SK-N-SH (cell line): ENCODE data around the gene TMEM271. TPM values are rescaled to one million over a fixed set of nuclear protein-coding genes. Genes with fewer than 3 reads are reported as not detected.
"Not testable (repeated sequence)": the region's sequence is repeated elsewhere in the genome, so short reads cannot be mapped to it uniquely, and the experiment has no call there.

Source experiments
- CTCF ChIA-PET: fragments of 300-600, 350-600 bp; formaldehyde crosslinking; extraction: SDS; loops from one replicate; lab custom pipeline; 2021; lab: Yijun Ruan, JAX
- POLR2A ChIA-PET: fragments of 350-600 bp; sonication (Branson Sonifier 250); formaldehyde crosslinking; extraction: SDS; loops from one replicate; lab custom pipeline; 2020; ENCODE audit warnings: antibody characterized with exemption, inconsistent platforms; lab: Yijun Ruan, JAX
- DNase-seq: peaks from one replicate; pipeline ENCODE4 v3.0.0; 2012
- H2AFZ ChIP-seq: fragments of 200-600 bp; sonication (generic); 2 replicates; pipeline ENCODE4 v1.8.1; 2016; ENCODE audit warnings: antibody characterized with exemption, mild to moderate bottlenecking, low read depth
- H3F3A ChIP-seq: fragments of 200-600 bp; sonication (generic); replicated peaks from 2 replicates; pipeline ENCODE3; 2016; ENCODE audit warnings: antibody characterized with exemption, mild to moderate bottlenecking; ENCODE audit not compliant: insufficient read depth
- H3K27ac ChIP-seq, 2 experiments: fragments of 200-500 bp in 1 of 2; fragments of 200-600 bp in 1 of 2; sonication (Bioruptor generic) in 1 of 2; sonication (generic), shearing (Covaris generic) in 1 of 2; 2 replicates each; pipeline versions ENCODE4 v1.5.1 to v1.6.1; 2014 to 2016; ENCODE audit warnings: low read depth in 2 of 2, inconsistent platforms in 1 of 2, low read length in 1 of 2, mild to moderate bottlenecking in 1 of 2, mixed read lengths in 1 of 2
- H3K27me3 ChIP-seq: fragments of 200-600 bp; sonication (generic), shearing (Covaris generic); 2 replicates; pipeline ENCODE4 v1.6.1; 2016; ENCODE audit warnings: mixed run types; ENCODE audit not compliant: insufficient read depth
- H3K36me3 ChIP-seq, 2 experiments: fragments of 200-500 bp in 1 of 2; fragments of 200-600 bp in 1 of 2; sonication (Bioruptor generic) in 1 of 2; sonication (generic) in 1 of 2; replicated peaks in 1 of 2; 2 replicates each; pipeline versions ENCODE3 to v1.5.1; 2014 to 2016; ENCODE audit warnings: low read length in 1 of 2, mild to moderate bottlenecking in 1 of 2; ENCODE audit not compliant: insufficient read depth in 2 of 2, control insufficient read depth in 1 of 2
- H3K4me1 ChIP-seq, 2 experiments: fragments of 200-500 bp in 1 of 2; fragments of 200-600 bp in 1 of 2; sonication (Bioruptor generic) in 1 of 2; sonication (generic), shearing (Covaris generic) in 1 of 2; 2 replicates each; pipeline versions ENCODE4 v1.5.1 to v1.6.1; 2014 to 2016; ENCODE audit warnings: low read depth in 1 of 2, low read length in 1 of 2, mixed run types in 1 of 2; ENCODE audit not compliant: insufficient read depth in 2 of 2, control insufficient read depth in 1 of 2
- H3K4me2 ChIP-seq: fragments of 200-600 bp; sonication (generic), shearing (Covaris generic); 2 replicates; pipeline ENCODE4 v1.6.1; 2017; ENCODE audit warnings: mixed run types
- H3K4me3 ChIP-seq, 2 experiments: fragments of 200-500 bp in 1 of 2; fragments of 200-600 bp in 1 of 2; sonication (Bioruptor generic) in 1 of 2; sonication (generic), shearing (Covaris generic) in 1 of 2; 2 replicates each; pipeline versions ENCODE4 v1.5.1 to v1.8.1; 2014 to 2016; ENCODE audit warnings: low read depth in 2 of 2, inconsistent platforms in 1 of 2, low read length in 1 of 2, mild to moderate bottlenecking in 1 of 2, mixed read lengths in 1 of 2, moderate library complexity in 1 of 2
- H3K79me2 ChIP-seq: fragments of 200-600 bp; sonication (generic); 2 replicates; pipeline ENCODE4 v1.8.1; 2017; ENCODE audit warnings: mild to moderate bottlenecking; ENCODE audit not compliant: insufficient read depth
- H3K9ac ChIP-seq: fragments of 200-600 bp; sonication (generic); 2 replicates; pipeline ENCODE4 v1.6.1; 2017; ENCODE audit warnings: mixed run types
- H3K9me2 ChIP-seq: fragments of 200-600 bp; sonication (generic); 2 replicates; pipeline ENCODE4 v1.6.1; 2017; ENCODE audit warnings: mixed run types
- H3K9me3 ChIP-seq: fragments of 200-600 bp; sonication (generic); 2 replicates; pipeline ENCODE4 v1.6.1; 2017; ENCODE audit warnings: mixed run types, mild to moderate bottlenecking, moderate library complexity
- H4K20me1 ChIP-seq: fragments of 200-600 bp; sonication (generic); 2 replicates; pipeline ENCODE4 v1.6.1; 2017; ENCODE audit warnings: mild to moderate bottlenecking, mixed run types; ENCODE audit not compliant: insufficient read depth
- CHD2 ChIP-seq: fragments of 150-350 bp; IDR thresholded peaks from 2 replicates; pipeline ENCODE4 v1.6.1; 2018; ENCODE audit warnings: low read length; ENCODE audit not compliant: partially characterized antibody
- EP300 ChIP-seq, 2 experiments: IDR thresholded peaks; 2 replicates each; pipeline versions ENCODE4 v1.4.0 to v1.6.1; 2012; ENCODE audit warnings: borderline replicate concordance in 1 of 2, low read depth in 1 of 2, low read length in 1 of 2
- GABPA ChIP-seq: IDR thresholded peaks from 2 replicates; pipeline ENCODE4 v1.4.0; 2012; ENCODE audit warnings: low read depth, mild to moderate bottlenecking
- TCF12 ChIP-seq: IDR thresholded peaks from 2 replicates; pipeline ENCODE4 v1.4.0; 2012
- WGBS: methylation state at CpG from one replicate; pipeline ENCODE4 v1.1.6; 2017; ENCODE audit warnings: low lambda C conversion rate; 5-methylcytosine and 5-hydroxymethylcytosine counted together
- polyA plus RNA-seq, 3 experiments: library from polyadenylated mRNA; depleted of rRNA; stranded (reverse); fragments of >200 nt; gene quantifications; 2 replicates each; pipeline ENCODE4 v1.2.3, GENCODE V29; 2012
- TF ChIP-seq, protein P1 (sequence below): IDR thresholded peaks from 2 replicates; pipeline ENCODE4 v1.4.0; 2012; ENCODE audit warnings: low read depth, borderline replicate concordance
- TF ChIP-seq, protein P2 (sequence below): fragments of 150-350 bp; IDR thresholded peaks from 2 replicates; pipeline ENCODE4 v1.6.1; 2016; ENCODE audit warnings: mild to moderate bottlenecking, low read depth, low read length

The TMEM271 gene
- polyA plus RNA-seq, 1 of the 3 experiments (the other 2 are of a cell fraction), result not detected

DNA sequence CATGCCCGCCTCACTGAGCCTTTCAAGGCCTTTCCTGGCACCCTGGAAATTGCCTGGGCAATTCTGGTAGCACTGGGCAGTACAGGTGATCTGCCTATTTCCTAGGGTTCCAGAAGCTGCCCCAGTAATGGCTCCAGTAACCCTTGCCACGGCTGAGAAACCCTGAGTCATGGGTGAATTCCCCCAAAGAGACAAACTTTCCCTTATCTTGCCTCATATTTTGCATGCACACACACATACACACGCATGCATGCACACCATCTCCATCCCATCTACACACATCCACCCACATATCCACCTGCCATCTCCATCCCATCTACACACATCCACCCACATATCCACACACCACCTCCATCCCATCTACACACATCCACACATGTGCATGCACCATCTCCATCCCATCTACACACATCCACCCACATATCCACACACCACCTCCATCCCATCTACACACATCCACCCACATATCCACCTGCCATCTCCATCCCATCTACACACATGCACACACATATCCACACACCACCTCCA is 21.2 kb downstream of the TMEM271 start:
- H3K9me2 ChIP-seq, CTCF ChIA-PET, H3K9ac ChIP-seq, H3F3A ChIP-seq, H3K4me1 ChIP-seq, H3K27ac ChIP-seq, H3K4me2 ChIP-seq, H3K27me3 ChIP-seq, H3K4me3 ChIP-seq, DNase-seq, H3K36me3 ChIP-seq, POLR2A ChIA-PET, H3K79me2 ChIP-seq, H4K20me1 ChIP-seq, H3K9me3 ChIP-seq, H2AFZ ChIP-seq: not testable (repeated sequence)
- 16% methylated on average over 2 of the region's 3 CpGs for WGBS

DNA sequence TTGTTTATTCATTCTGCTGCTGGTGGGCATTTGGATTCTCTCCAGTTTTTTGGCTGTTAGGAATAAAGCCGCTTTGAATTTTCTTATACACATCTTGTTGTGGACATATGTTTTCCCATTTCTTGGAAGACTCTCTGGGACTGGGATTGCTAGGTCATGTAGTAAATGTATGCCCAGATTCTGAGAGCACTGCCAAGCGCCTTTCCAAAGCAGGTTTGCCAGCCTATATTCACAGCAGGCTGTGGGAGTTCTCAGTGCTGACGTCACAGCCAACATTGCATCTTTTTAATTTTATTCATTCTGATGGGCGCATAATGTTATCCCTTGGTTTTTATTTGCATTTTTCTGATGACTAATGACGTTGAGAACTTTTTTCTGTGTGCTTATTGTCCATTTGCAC is 24.1 kb downstream of the TMEM271 start:
- no peak overlapping the region for H3K4me2 ChIP-seq
- no peaks in the 10 kb centered on the region for H3K79me2 ChIP-seq
- H3K4me3 ChIP-seq, result no peak overlapping the region
- H3K9ac ChIP-seq, result no peak overlapping the region
- peaks cover 6% of the 10 kb centered on the region; the same call in 1 of the 2 replicates for H3K27me3 ChIP-seq
- H3K27ac ChIP-seq, result no peak overlapping the region
- no peak for DNase-seq
- WGBS, result 7% methylated on average over 5 of the region's 5 CpGs
- H2AFZ ChIP-seq, result no peak overlapping the region
- no peaks in the 10 kb centered on the region for H3K4me1 ChIP-seq
- H3K9me3 ChIP-seq, result no peaks in the 10 kb centered on the region
- H3F3A ChIP-seq, result no peaks in the 10 kb centered on the region
- no peaks in the 10 kb centered on the region for H4K20me1 ChIP-seq
- CTCF ChIA-PET, result no interaction called here
- TF ChIP-seq CHD2 (no peak), GABPA (no peak), TCF12 (no peak), EP300 (IDR thresholded peaks at IDR 0.05; ENCODE audit: borderline replicate concordance in 1 of 2, low read depth in 1 of 2, low read length in 1 of 2) (no peak)
- TF ChIP-seq, protein P1, sequence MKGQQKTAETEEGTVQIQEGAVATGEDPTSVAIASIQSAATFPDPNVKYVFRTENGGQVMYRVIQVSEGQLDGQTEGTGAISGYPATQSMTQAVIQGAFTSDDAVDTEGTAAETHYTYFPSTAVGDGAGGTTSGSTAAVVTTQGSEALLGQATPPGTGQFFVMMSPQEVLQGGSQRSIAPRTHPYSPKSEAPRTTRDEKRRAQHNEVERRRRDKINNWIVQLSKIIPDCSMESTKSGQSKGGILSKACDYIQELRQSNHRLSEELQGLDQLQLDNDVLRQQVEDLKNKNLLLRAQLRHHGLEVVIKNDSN, result no peak
- TF ChIP-seq, protein P2, sequence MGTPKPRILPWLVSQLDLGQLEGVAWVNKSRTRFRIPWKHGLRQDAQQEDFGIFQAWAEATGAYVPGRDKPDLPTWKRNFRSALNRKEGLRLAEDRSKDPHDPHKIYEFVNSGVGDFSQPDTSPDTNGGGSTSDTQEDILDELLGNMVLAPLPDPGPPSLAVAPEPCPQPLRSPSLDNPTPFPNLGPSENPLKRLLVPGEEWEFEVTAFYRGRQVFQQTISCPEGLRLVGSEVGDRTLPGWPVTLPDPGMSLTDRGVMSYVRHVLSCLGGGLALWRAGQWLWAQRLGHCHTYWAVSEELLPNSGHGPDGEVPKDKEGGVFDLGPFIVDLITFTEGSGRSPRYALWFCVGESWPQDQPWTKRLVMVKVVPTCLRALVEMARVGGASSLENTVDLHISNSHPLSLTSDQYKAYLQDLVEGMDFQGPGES, result no peak
- no peaks in the 10 kb centered on the region for H3K36me3 ChIP-seq
- POLR2A ChIA-PET, result no interaction called here
- no peaks in the 10 kb centered on the region for H3K9me2 ChIP-seq

DNA sequence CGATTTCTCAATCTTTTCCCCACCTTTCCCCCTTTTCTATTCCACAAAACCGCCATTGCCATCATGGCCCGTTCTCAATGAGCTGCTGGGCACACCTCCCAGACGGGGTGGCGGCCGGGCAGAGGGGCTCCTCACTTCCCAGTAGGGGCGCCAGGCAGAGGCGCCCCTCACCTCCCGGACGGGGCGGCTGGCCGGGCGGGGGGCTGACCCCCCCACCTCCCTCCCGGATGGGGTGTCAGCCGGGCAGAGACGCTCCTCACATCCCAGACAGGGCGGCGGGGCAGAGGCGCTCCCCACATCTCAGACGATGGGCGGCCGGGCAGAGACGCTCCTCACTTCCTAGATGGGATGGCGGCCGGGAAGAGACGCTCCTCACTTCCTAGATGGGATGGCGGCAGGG is 25.8 kb downstream of the TMEM271 start:
- H3K9me3 ChIP-seq, H3K4me2 ChIP-seq, CTCF ChIA-PET, H3K4me3 ChIP-seq, H3F3A ChIP-seq, H3K27ac ChIP-seq, H3K4me1 ChIP-seq, H3K9ac ChIP-seq, POLR2A ChIA-PET, H4K20me1 ChIP-seq, DNase-seq, H3K79me2 ChIP-seq, H2AFZ ChIP-seq, H3K9me2 ChIP-seq, H3K36me3 ChIP-seq: not testable (repeated sequence)
- H3K27me3 ChIP-seq, result peaks cover 24% of the 10 kb centered on the region; the same call in 1 of the 2 replicates
- 73% methylated on average over 27 of the region's 27 CpGs for WGBS
